Measurements from ENCODE around the gene NEDD4L. TPM values are rescaled to one million over a fixed set of nuclear protein-coding genes. Genes with fewer than 3 reads are reported as not detected.
A peak's percentile ranks its signal among the peaks of the same experiment; 100 is the strongest.

Gene NEDD4L
- total RNA-seq, 1 donor from 2014 or later, result 209 TPM

- no peak for DNase-seq
- Mint-ChIP-seq H3K4me1 (ENCODE audit: low read depth, unreplicated experiment) (peaks cover 40% of the 10 kb centered on the region), H3K27me3 (ENCODE audit: unreplicated experiment) (peaks cover 8% of the 10 kb centered on the region), H3K36me3 (ENCODE audit: unreplicated experiment) (peaks cover 4% of the 10 kb centered on the region), H3K4me3 (ENCODE audit: unreplicated experiment) (no peak overlapping the region), H3K9me3 (ENCODE audit: unreplicated experiment) (peaks cover 14% of the 10 kb centered on the region), H3K27ac (ENCODE audit: unreplicated experiment) (no peak overlapping the region)
- no peak for TF ChIP-seq CTCF (IDR thresholded peaks at IDR 0.05; ENCODE audit: partially characterized antibody, unreplicated experiment)
Measured at GRCh38 chr18:58087928-58088690, 44.1 kb downstream of the NEDD4L start.

- no peak overlapping the region for H3K27ac Mint-ChIP-seq (ENCODE audit: unreplicated experiment)
- peaks cover 4% of the 10 kb centered on the region for H3K36me3 Mint-ChIP-seq (ENCODE audit: unreplicated experiment)
- DNase-seq, result no peak
- H3K4me1 Mint-ChIP-seq (ENCODE audit: low read depth, unreplicated experiment), result peaks cover 45% of the 10 kb centered on the region
- peaks cover 13% of the 10 kb centered on the region for H3K9me3 Mint-ChIP-seq (ENCODE audit: unreplicated experiment)
- H3K27me3 Mint-ChIP-seq (ENCODE audit: unreplicated experiment), result peaks cover 8% of the 10 kb centered on the region
- no peak for TF ChIP-seq CTCF (IDR thresholded peaks at IDR 0.05; ENCODE audit: partially characterized antibody, unreplicated experiment)
- H3K4me3 Mint-ChIP-seq (ENCODE audit: unreplicated experiment), result no peak overlapping the region
Measured at GRCh38 chr18:58088691-58089065, 44.7 kb downstream of the NEDD4L start.

GRCh38 chr18:58091099-58091611 lies 47.1 kb downstream of the NEDD4L start:
- H3K27me3 Mint-ChIP-seq (ENCODE audit: unreplicated experiment), result peaks cover 4% of the 10 kb centered on the region

GRCh38 chr18:58093311-58093803 lies 49.3 kb downstream of the NEDD4L start:
- Mint-ChIP-seq H3K36me3 (ENCODE audit: unreplicated experiment) (no peaks in the 10 kb centered on the region), H3K27ac (ENCODE audit: unreplicated experiment) (peak overlapping the region; percentile 50), H3K27me3 (ENCODE audit: unreplicated experiment) (peaks cover 4% of the 10 kb centered on the region), H3K4me3 (ENCODE audit: unreplicated experiment) (no peak overlapping the region), H3K4me1 (ENCODE audit: low read depth, unreplicated experiment) (peaks cover 55% of the 10 kb centered on the region), H3K9me3 (ENCODE audit: unreplicated experiment) (peaks cover 8% of the 10 kb centered on the region)
- TF ChIP-seq CTCF (IDR thresholded peaks at IDR 0.05; ENCODE audit: partially characterized antibody, unreplicated experiment), result no peak
- no peak for DNase-seq

More at GRCh38 chr18:58091099-58091611, 47.1 kb downstream of the NEDD4L start:
- DNase-seq, result no peak
- Mint-ChIP-seq H3K36me3 (ENCODE audit: unreplicated experiment) (no peaks in the 10 kb centered on the region), H3K9me3 (ENCODE audit: unreplicated experiment) (peaks cover 8% of the 10 kb centered on the region), H3K27ac (ENCODE audit: unreplicated experiment) (no peak overlapping the region), H3K4me1 (ENCODE audit: low read depth, unreplicated experiment) (peaks cover 50% of the 10 kb centered on the region), H3K4me3 (ENCODE audit: unreplicated experiment) (no peak overlapping the region)
- TF ChIP-seq CTCF (IDR thresholded peaks at IDR 0.05; ENCODE audit: partially characterized antibody, unreplicated experiment), result no peak

- peaks cover 67% of the 10 kb centered on the region for H3K4me1 Mint-ChIP-seq (ENCODE audit: low read depth, unreplicated experiment)
- peak overlapping the region; percentile 89 for H3K27ac Mint-ChIP-seq (ENCODE audit: unreplicated experiment)
- TF ChIP-seq CTCF (IDR thresholded peaks at IDR 0.05; ENCODE audit: partially characterized antibody, unreplicated experiment), result no peak
- H3K9me3 Mint-ChIP-seq (ENCODE audit: unreplicated experiment), result peaks cover 6% of the 10 kb centered on the region
- H3K36me3 Mint-ChIP-seq (ENCODE audit: unreplicated experiment), result no peaks in the 10 kb centered on the region
- H3K27me3 Mint-ChIP-seq (ENCODE audit: unreplicated experiment), result peaks cover 4% of the 10 kb centered on the region
- DNase-seq, result peak; percentile 37
- peak overlapping the region; percentile 36 for H3K4me3 Mint-ChIP-seq (ENCODE audit: unreplicated experiment)
Measured at GRCh38 chr18:58095222-58095621, 51.2 kb downstream of the NEDD4L start.
